GM12872 (cell line): ENCODE data around the gene GPR132.
A peak's percentile ranks its signal among the peaks of the same experiment; 100 is the strongest.

Experiments used
- CTCF ChIP-seq: IDR thresholded peaks from 3 replicates; pipeline ENCODE4 v1.5.1; 2011; ENCODE audit warnings: low read depth, mild to moderate bottlenecking, low read length, moderate library complexity; ENCODE audit not compliant: insufficient read depth

The GPR132 gene

GRCh38 chr14:105089746-105090492 is 24.7 kb upstream of the GPR132 start:
- no peak for TF ChIP-seq CTCF

GRCh38 chr14:105088812-105089745 is 23.8 kb upstream of the GPR132 start:
- no peak for TF ChIP-seq CTCF

- TF ChIP-seq CTCF: no peak
Observed at GRCh38 chr14:105087963-105088811, 23.0 kb upstream of the GPR132 start.

- TF ChIP-seq CTCF: no peak
Observed at GRCh38 chr14:105087308-105087962, 22.2 kb upstream of the GPR132 start.

GRCh38 chr14:105086833-105087307 is 21.6 kb upstream of the GPR132 start:
- TF ChIP-seq CTCF: peak; percentile 79

GRCh38 chr14:105085766-105086165 is 20.5 kb upstream of the GPR132 start:
- TF ChIP-seq CTCF: no peak
